ENCODE results near the gene PCDHA8.
"Not testable (repeated sequence)": the region's sequence is repeated elsewhere in the genome, so short reads cannot be mapped to it uniquely, and the experiment has no call there.

PCDHA8 gene
- 0 to 0.04 (median 0) reads per million in 3 experiments for total RNA-seq

- no peak for DNase-seq
Measured at GRCh38 chr5:140840978-140841962, at the start of gene PCDHA8. Gene PCDHA8 (plus strand): TSS chr5:140841187. CDS start chr5:140841322, 135 bp downstream.

- DNase-seq, result no peak
Measured at GRCh38 chr5:140794595-140795258, 46.3 kb upstream of the PCDHA8 start, which contains the start of gene PCDHA2. Gene PCDHA2 (plus strand): TSS chr5:140794852.

- DNase-seq, result no peak
Measured at GRCh38 chr5:140795259-140795641, 45.7 kb upstream of the PCDHA8 start.

GRCh38 chr5:140796072-140796717, 44.8 kb upstream of the PCDHA8 start:
- DNase-seq, result not testable (repeated sequence)

GRCh38 chr5:140796718-140797095, 44.3 kb upstream of the PCDHA8 start:
- no peak for DNase-seq

GRCh38 chr5:140800816-140801493, 40.0 kb upstream of the PCDHA8 start, which contains the start of gene PCDHA3:
Gene PCDHA3 (plus strand): TSS chr5:140801057.
- DNase-seq, result no peak

- DNase-seq, result no peak
Measured at GRCh38 chr5:140801494-140801841, 39.5 kb upstream of the PCDHA8 start.

GRCh38 chr5:140802381-140802780, 38.6 kb upstream of the PCDHA8 start:
- not testable (repeated sequence) for DNase-seq

- DNase-seq, result no peak
Measured at GRCh38 chr5:140802781-140803271, 38.2 kb upstream of the PCDHA8 start.

- no peak for DNase-seq
Measured at GRCh38 chr5:140806834-140807775, 33.9 kb upstream of the PCDHA8 start, which contains the start of gene PCDHA4. Gene PCDHA4 (plus strand): TSS chr5:140807068.

- DNase-seq, result not testable (repeated sequence)
Measured at GRCh38 chr5:140808241-140808888, 32.6 kb upstream of the PCDHA8 start.

GRCh38 chr5:140808889-140809291, 32.1 kb upstream of the PCDHA8 start:
- no peak for DNase-seq

- DNase-seq, result no peak
Measured at GRCh38 chr5:140821375-140822280, 19.4 kb upstream of the PCDHA8 start, which contains the start of gene PCDHA5. Gene PCDHA5 (plus strand): TSS chr5:140821613.

- DNase-seq, result no peak
Measured at GRCh38 chr5:140822281-140822629, 18.7 kb upstream of the PCDHA8 start.

- DNase-seq, result not testable (repeated sequence)
Measured at GRCh38 chr5:140822969-140823368, 18.0 kb upstream of the PCDHA8 start.

GRCh38 chr5:140823475-140823874, 17.5 kb upstream of the PCDHA8 start:
- no peak for DNase-seq

- no peak for DNase-seq
Measured at GRCh38 chr5:140827704-140828361, 13.2 kb upstream of the PCDHA8 start, which contains the start of gene PCDHA6. Gene PCDHA6 (plus strand): TSS chr5:140827960. CDS start chr5:140828092, 132 bp downstream.

- DNase-seq, result no peak
Measured at GRCh38 chr5:140828362-140828737, 12.6 kb upstream of the PCDHA8 start.
